ENCODE measurements around the gene TNFAIP8L2. TPM values are rescaled to one million over a fixed set of nuclear protein-coding genes. Genes with fewer than 3 reads are reported as not detected.
"Not testable (repeated sequence)": the region's sequence is repeated elsewhere in the genome, so short reads cannot be mapped to it uniquely, and the experiment has no call there.

TNFAIP8L2 gene
- total RNA-seq, 1 donor from 2014 or later, result 0.82 TPM

GRCh38 chr1:151187205-151187604, 30.8 kb downstream of the TNFAIP8L2 start:
- DNase-seq (ENCODE audit: low spot score in 2 of 2), result no peak

DNA sequence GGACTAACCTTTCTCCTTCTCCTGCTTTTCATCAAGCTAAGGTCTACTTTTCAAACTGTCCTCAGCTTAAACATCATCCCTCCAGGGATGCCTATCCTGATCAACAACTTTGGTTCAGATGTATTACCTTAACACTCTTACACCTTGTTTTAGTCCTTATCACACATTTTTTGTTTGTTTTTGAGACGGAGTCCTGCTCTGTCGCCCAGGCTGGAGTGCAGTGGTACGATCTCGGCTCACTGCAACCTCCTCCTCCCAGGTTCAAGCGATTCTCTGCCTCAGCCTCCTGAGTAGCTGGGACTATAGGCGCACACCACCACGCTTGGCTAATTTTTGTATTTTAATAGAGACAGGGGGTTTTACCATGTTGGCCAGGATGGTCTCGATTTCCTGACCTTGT, 32.2 kb downstream of the TNFAIP8L2 start:
- FAIRE-seq; DNase-seq (ENCODE audit: low spot score in 2 of 2): not testable (repeated sequence)

More at GRCh38 chr1:151187205-151187604, 30.8 kb downstream of the TNFAIP8L2 start:
- no peak for FAIRE-seq

GRCh38 chr1:151189637-151190445, 33.4 kb downstream of the TNFAIP8L2 start, which contains the start of gene VPS72:
Gene VPS72, minus strand, starts transcription at chr1:151190197. Its CDS starts 76 bp downstream, at chr1:151190121.
- peak; percentile 62 to 84 for DNase-seq (ENCODE audit: low spot score in 2 of 2)
- no peak for FAIRE-seq

DNA sequence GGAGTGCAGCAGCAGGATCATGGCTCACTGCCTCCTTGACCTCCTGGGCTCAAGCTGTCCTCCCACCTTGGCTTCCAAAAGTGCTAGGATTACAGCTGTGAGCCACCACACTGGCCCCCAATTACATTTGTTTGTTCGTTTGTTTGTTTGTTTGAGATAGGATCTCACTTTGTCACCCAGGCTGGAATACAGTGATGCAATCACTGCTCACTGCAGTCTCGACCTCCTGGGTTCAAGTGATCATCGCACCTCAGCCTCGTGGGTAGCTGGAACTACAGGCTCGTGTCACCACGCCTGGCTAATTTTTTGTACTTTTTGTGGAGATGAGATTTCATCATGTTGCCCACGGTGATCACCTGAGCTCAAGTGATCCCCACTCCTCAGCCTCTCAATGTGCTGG, 35.6 kb downstream of the TNFAIP8L2 start:
- FAIRE-seq (no peak), DNase-seq (ENCODE audit: low spot score in 2 of 2) (no peak)

GRCh38 chr1:151193304-151193703, 36.9 kb downstream of the TNFAIP8L2 start:
- no peak for DNase-seq (ENCODE audit: low spot score in 2 of 2)
- FAIRE-seq, result no peak

DNA sequence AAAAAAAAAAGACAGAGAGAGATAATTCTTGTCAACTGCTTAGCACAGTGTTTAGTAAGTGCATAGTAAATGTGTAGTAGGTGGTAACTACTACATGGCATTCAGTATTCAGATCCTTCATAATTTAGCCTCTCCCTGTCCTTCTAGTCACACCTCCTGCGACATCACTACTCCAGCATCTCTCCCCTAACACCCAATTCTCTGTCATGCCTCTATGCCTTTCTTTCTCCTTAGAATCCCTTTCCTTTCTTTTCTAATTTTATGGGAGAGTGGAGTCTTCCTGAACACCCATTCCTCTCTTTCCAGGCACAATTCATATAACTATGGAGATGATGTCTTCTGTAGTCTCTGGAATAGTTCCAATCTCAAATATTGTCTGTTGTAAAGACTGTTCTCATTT, 37.4 kb downstream of the TNFAIP8L2 start:
- no peak for FAIRE-seq
- DNase-seq (ENCODE audit: low spot score in 2 of 2), result no peak

DNA sequence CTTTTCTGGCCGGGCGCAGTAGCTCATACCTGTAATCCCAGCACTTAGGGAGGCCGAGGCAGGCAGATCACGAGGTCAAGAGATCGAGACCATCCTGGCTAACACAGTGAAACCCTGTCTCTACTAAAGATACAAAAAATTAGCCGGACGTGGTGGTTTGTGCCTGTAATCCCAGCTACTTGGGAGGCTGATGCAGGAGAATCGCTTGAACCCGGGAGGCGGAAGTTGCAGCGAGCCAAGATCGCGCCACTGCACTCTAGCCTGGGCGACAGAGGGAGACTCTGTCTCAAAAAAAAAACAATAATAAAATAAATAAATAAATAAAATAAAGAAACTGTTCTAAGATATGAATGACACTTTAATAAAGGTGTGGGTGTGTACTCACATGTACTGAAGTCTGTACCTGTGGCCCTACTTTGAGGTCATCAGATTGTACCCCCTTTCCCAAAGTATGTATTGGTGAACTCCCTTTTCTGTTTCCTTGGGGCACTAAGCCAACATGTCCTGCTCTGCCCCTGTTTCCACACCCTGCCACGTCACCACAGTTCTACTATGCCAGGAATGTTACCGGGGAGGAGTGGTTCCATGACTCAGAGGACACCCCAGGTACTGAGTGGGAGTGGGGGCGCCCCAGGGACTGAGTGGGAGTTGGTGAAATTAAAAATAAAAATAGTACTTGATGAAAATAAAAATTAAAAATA, 38.6 kb downstream of the TNFAIP8L2 start:
- not testable (repeated sequence) for DNase-seq (ENCODE audit: low spot score in 2 of 2); FAIRE-seq

DNA sequence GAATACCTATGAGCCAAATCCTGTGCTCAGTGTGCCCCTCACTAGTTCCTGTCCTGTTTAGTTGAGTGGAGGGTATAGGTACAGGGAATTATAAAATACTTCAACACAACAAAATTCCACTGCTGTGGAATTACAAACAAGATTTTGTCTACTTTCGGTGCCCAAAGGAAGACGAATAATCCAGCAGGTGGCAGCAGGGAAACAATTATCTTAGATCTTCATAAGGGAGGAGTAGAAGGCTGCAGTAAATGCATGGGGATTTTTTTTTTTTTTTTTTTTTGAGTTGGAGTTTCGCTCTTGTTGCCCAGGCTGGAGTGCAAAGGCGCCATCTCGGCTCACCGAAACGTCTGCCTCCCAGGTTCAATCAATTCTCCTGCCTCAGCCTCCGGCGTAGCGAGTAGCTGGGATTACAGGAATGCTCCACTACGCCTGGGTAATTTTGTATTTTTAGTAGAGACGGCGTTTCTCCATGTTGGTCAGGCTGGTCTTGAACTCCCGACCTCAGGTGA, 39.9 kb downstream of the TNFAIP8L2 start:
- DNase-seq (ENCODE audit: low spot score in 2 of 2), result no peak
- FAIRE-seq, result no peak

DNA sequence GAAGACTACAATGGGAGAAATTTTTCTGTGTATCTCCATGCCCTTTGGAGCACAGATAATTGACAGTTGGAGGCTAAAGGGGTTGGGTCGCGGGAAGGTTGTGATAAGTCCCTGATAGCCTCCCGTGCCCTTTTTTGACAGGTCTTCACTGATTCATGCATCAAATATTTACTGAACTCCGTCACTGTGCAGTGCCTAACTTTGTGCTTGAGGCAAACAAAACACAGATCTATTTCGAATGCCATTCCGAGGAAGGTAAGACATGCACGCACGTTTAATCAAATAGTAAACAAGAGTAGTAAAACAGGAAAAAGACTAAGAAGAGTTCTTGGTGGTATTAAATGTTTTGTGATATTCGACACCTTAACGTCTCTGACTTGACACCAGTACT, 41.4 kb downstream of the TNFAIP8L2 start:
- DNase-seq (ENCODE audit: low spot score in 2 of 2) (no peak), FAIRE-seq (no peak)

- FAIRE-seq, result no peak
- peak; percentile 83 to 96 for DNase-seq (ENCODE audit: low spot score in 2 of 2)
These were observed 42.0 kb downstream of the TNFAIP8L2 start, which contains the start of gene PIP5K1A for GRCh38 chr1:151198254-151199127. Gene PIP5K1A, plus strand, starts transcription at chr1:151198552. Its CDS starts 445 bp downstream, at chr1:151198997.

- FAIRE-seq (no peak), DNase-seq (ENCODE audit: low spot score in 2 of 2) (no peak)
These were observed 43.6 kb downstream of the TNFAIP8L2 start for GRCh38 chr1:151199873-151200581.

- not testable (repeated sequence) for DNase-seq (ENCODE audit: low spot score in 2 of 2); FAIRE-seq
These were observed 49.0 kb downstream of the TNFAIP8L2 start for GRCh38 chr1:151205381-151205965.

Other genes starting within 250 kb of the TNFAIP8L2 start
- 62.8 TPM for gene SETDB1, start 230.3 kb upstream of the TNFAIP8L2 start, total RNA-seq
- gene CERS2, start 181.8 kb upstream of the TNFAIP8L2 start, total RNA-seq, result 30.2 TPM
- under 0.01 TPM for gene ANXA9, start 174.4 kb upstream of the TNFAIP8L2 start, total RNA-seq
- 12.2 TPM for gene MINDY1, start 149.7 kb upstream of the TNFAIP8L2 start, total RNA-seq
- 20.4 TPM for gene PRUNE1, start 148.2 kb upstream of the TNFAIP8L2 start, total RNA-seq
- gene BNIPL, start 120.1 kb upstream of the TNFAIP8L2 start, total RNA-seq, result under 0.01 TPM
- gene C1orf56, start 108.9 kb upstream of the TNFAIP8L2 start, total RNA-seq, result 2.0 TPM
- 31.0 TPM for gene CDC42SE1, start 97.0 kb upstream of the TNFAIP8L2 start, total RNA-seq
- 95.8 TPM for gene MLLT11, start 96.3 kb upstream of the TNFAIP8L2 start, total RNA-seq
- gene GABPB2, start 85.9 kb upstream of the TNFAIP8L2 start, total RNA-seq, result 9.4 TPM
- 16.7 TPM for gene SEMA6C, start 10.0 kb upstream of the TNFAIP8L2 start, total RNA-seq
- 24.1 TPM for gene LYSMD1, start 9.3 kb downstream of the TNFAIP8L2 start, total RNA-seq
- 27.3 TPM for gene SCNM1, start 9.5 kb downstream of the TNFAIP8L2 start, total RNA-seq
- gene TMOD4, start 19.3 kb downstream of the TNFAIP8L2 start, total RNA-seq, result not detected
- 106 TPM for gene VPS72, start 33.5 kb downstream of the TNFAIP8L2 start, total RNA-seq
- gene PIP5K1A, start 41.9 kb downstream of the TNFAIP8L2 start, total RNA-seq, result 70.5 TPM
- gene PSMD4, start 98.1 kb downstream of the TNFAIP8L2 start, total RNA-seq, result 110 TPM
- gene ZNF687, start 125.7 kb downstream of the TNFAIP8L2 start, total RNA-seq, result 4.9 TPM
- 28.5 TPM for gene PI4KB, start 170.8 kb downstream of the TNFAIP8L2 start, total RNA-seq
- gene RFX5, start 190.6 kb downstream of the TNFAIP8L2 start, total RNA-seq, result 14.3 TPM
- gene SELENBP1, start 216.1 kb downstream of the TNFAIP8L2 start, total RNA-seq, result 6.5 TPM
- 369 TPM for gene PSMB4, start 242.9 kb downstream of the TNFAIP8L2 start, total RNA-seq